HEK293 (cell line): Measurements from ENCODE around the gene KIF11.

Experiments used
- CTCF ChIP-seq: fragments of 450-650 bp; formaldehyde crosslinking; IDR thresholded peaks from 2 replicates; pipeline ENCODE4 v1.5.1; 2016; ENCODE audit warnings: missing biosample characterization, missing genetic modification characterization
- SP2 ChIP-seq: fragments of 450-650 bp; formaldehyde crosslinking; IDR thresholded peaks from 2 replicates; pipeline ENCODE4 v1.5.1; 2016; ENCODE audit warnings: missing biosample characterization, missing genetic modification characterization
- ZNF311 ChIP-seq: fragments of 450-650 bp; formaldehyde crosslinking; IDR thresholded peaks from 2 replicates; pipeline ENCODE4 v1.5.1; 2017; ENCODE audit warnings: missing biosample characterization, missing genetic modification characterization, borderline replicate concordance

GRCh38 chr10:92544296-92544695, 48.6 kb upstream of the KIF11 start:
- no peak for TF ChIP-seq ZNF311 (tag by site-specific recombination)
- TF ChIP-seq CTCF (tag by site-specific recombination) = no peak
- TF ChIP-seq SP2 (tag by site-specific recombination) = no peak
